GM18909 (cell line): Measurements from ENCODE around the gene UBAC2.

ENCODE experiments used
- ATAC-seq: cut with Tn5 transposase; IDR thresholded peaks from one replicate; pipeline ENCODE4 v1.9.1; 2021; ENCODE audit warnings: mild to moderate bottlenecking; ENCODE audit not compliant: unreplicated experiment, poor library complexity

The UBAC2 gene

GRCh38 chr13:99352351-99353245 lies 151.9 kb downstream of the UBAC2 start:
- ATAC-seq = no peak

- no peak for ATAC-seq
Measured at GRCh38 chr13:99353246-99353600, 152.6 kb downstream of the UBAC2 start.

GRCh38 chr13:99353836-99354235 lies 153.2 kb downstream of the UBAC2 start:
- no peak for ATAC-seq

- no peak for ATAC-seq
Measured at GRCh38 chr13:99354371-99354951, 153.8 kb downstream of the UBAC2 start.

GRCh38 chr13:99355267-99356011 lies 154.8 kb downstream of the UBAC2 start:
- no peak for ATAC-seq

- no peak for ATAC-seq
Measured at GRCh38 chr13:99356012-99356261, 155.3 kb downstream of the UBAC2 start.

GRCh38 chr13:99356262-99357091 lies 155.8 kb downstream of the UBAC2 start:
- peak; percentile 70 for ATAC-seq

GRCh38 chr13:99357131-99357596 lies 156.5 kb downstream of the UBAC2 start:
- ATAC-seq = peak; percentile 20

- ATAC-seq = no peak
Measured at GRCh38 chr13:99357941-99358340, 157.3 kb downstream of the UBAC2 start.

GRCh38 chr13:99359528-99359927 lies 158.9 kb downstream of the UBAC2 start:
- no peak for ATAC-seq

GRCh38 chr13:99360696-99361095 lies 160.0 kb downstream of the UBAC2 start:
- no peak for ATAC-seq

- ATAC-seq = no peak
Measured at GRCh38 chr13:99361197-99361596, 160.5 kb downstream of the UBAC2 start.

GRCh38 chr13:99362362-99362761 lies 161.7 kb downstream of the UBAC2 start:
- ATAC-seq = no peak

GRCh38 chr13:99363391-99363790 lies 162.7 kb downstream of the UBAC2 start:
- no peak for ATAC-seq

- ATAC-seq = peak; percentile 42
Measured at GRCh38 chr13:99363949-99364348, 163.3 kb downstream of the UBAC2 start.

GRCh38 chr13:99366075-99366987 lies 165.7 kb downstream of the UBAC2 start:
- ATAC-seq = peak; percentile 49

GRCh38 chr13:99367106-99367616 lies 166.5 kb downstream of the UBAC2 start:
- ATAC-seq = no peak

GRCh38 chr13:99367663-99368448 lies 167.2 kb downstream of the UBAC2 start:
- peak; percentile 54 for ATAC-seq
